Breast epithelium (tissue), 4 donors: Measurements from ENCODE around the gene MYDGF. TPM values are rescaled to one million over a fixed set of nuclear protein-coding genes. Genes with fewer than 3 reads are reported as not detected.

Experiments used
- DNase-seq, 2 donors: peaks; one replicate each; pipeline ENCODE4 v3.0.0-alpha.2; 2019; ENCODE audit warnings: low spot score in 2 of 2
- H3K27ac ChIP-seq, 2 donors: fragments of 200-600 bp; sonication (generic) in 1 of 2; one replicate each; pipeline ENCODE4 v1.5.1; 2016 to 2019; ENCODE audit warnings: mild to moderate bottlenecking in 1 of 2
- H3K27me3 ChIP-seq, 2 donors: fragments of 200-600 bp; sonication (generic) in 1 of 2; one replicate each; pipeline versions ENCODE4 v1.5.1 to v1.6.0; 2017 to 2019; ENCODE audit warnings: control low read depth in 1 of 2, mild to moderate bottlenecking in 1 of 2
- H3K36me3 ChIP-seq: fragments of 200-600 bp; one replicate; pipeline ENCODE4 v1.5.1; 2019
- H3K4me1 ChIP-seq, 2 donors: fragments of 200-600 bp; sonication (generic); one replicate each; pipeline ENCODE4 v1.5.1; 2016 to 2019; ENCODE audit warnings: control low read depth in 1 of 2
- H3K4me3 ChIP-seq, 3 donors: fragments of 200-600 bp; sonication (generic); 1 replicate in 2 of 3; 2 replicates in 1 of 3; pipeline ENCODE4 v1.5.1; 2016 to 2019; ENCODE audit warnings: mild to moderate bottlenecking in 3 of 3, moderate library complexity in 2 of 3
- H3K9me3 ChIP-seq, 2 donors: fragments of 200-600 bp; sonication (generic) in 1 of 2; one replicate each; pipeline ENCODE4 v1.5.1; 2016 to 2019; ENCODE audit warnings: control low read depth in 1 of 2
- CTCF ChIP-seq, 3 donors: fragments of 450-650 bp; IDR thresholded peaks; one replicate each; pipeline ENCODE4 v1.5.1; 2016 to 2017; ENCODE audit warnings: antibody characterized with exemption in 3 of 3, mild to moderate bottlenecking in 3 of 3, moderate library complexity in 3 of 3
- POLR2A ChIP-seq: fragments of 450-650 bp; IDR thresholded peaks from one replicate; pipeline ENCODE4 v1.6.1; 2016; ENCODE audit warnings: antibody characterized with exemption, mild to moderate bottlenecking, moderate library complexity
- POLR2AphosphoS5 ChIP-seq, 3 donors: sonication (generic); formaldehyde crosslinking; IDR thresholded peaks; one replicate each; pipeline ENCODE4 v1.6.1; 2017; ENCODE audit warnings: antibody characterized with exemption in 3 of 3
- intact Hi-C: fragments of 100-400 bp; cut with DNase I; formaldehyde crosslinking; loops from one replicate; pipeline ENCODE4 v1.15.1; 2023; ENCODE audit warnings: low total_unique reads
- total RNA-seq, 3 donors: library from RNA; depleted of rRNA; stranded (reverse); fragments of >200 nt; gene quantifications; one replicate each; pipeline ENCODE4 v1.1.0, GENCODE V29; 2016

The MYDGF gene
- total RNA-seq, 3 donors from 2014 or later, result 36.3 to 55.1 (median 42.1) TPM

GRCh38 chr19:4689403-4689802, 19.3 kb upstream of the MYDGF start:
- no peak for DNase-seq
- Histone ChIP-seq H3K4me3 (no peak overlapping the region), H3K4me1 (peaks cover 6 to 11% of the 10 kb centered on the region in 2 donors), H3K27me3 (no peaks in the 10 kb centered on the region), H3K27ac (no peak overlapping the region), H3K9me3 (no peaks in the 10 kb centered on the region), H3K36me3 (peaks cover 6% of the 10 kb centered on the region)
- intact Hi-C loops, result no loop called here
- TF ChIP-seq CTCF (IDR thresholded peaks at IDR 0.05) (no peak), POLR2A (no peak), POLR2AphosphoS5 (IDR thresholded peaks at IDR 0.05) (no peak)

GRCh38 chr19:4688587-4688986, 18.4 kb upstream of the MYDGF start:
- no peak for TF ChIP-seq POLR2AphosphoS5 (IDR thresholded peaks at IDR 0.05)
- no peak for TF ChIP-seq POLR2A
- no peak for TF ChIP-seq CTCF (IDR thresholded peaks at IDR 0.05)
- Histone ChIP-seq H3K27me3 (no peaks in the 10 kb centered on the region), H3K36me3 (peaks cover 6% of the 10 kb centered on the region), H3K4me3 (no peak overlapping the region), H3K27ac (no peak overlapping the region), H3K4me1 (peaks cover 3 to 4% of the 10 kb centered on the region in 2 donors), H3K9me3 (no peaks in the 10 kb centered on the region)
- no peak for DNase-seq
- intact Hi-C loops, result no loop called here

- no peak for TF ChIP-seq CTCF (IDR thresholded peaks at IDR 0.05)
- TF ChIP-seq POLR2AphosphoS5 (IDR thresholded peaks at IDR 0.05), result no peak
- H3K9me3 ChIP-seq, result no peaks in the 10 kb centered on the region
- intact Hi-C loops, result no loop called here
- no peak overlapping the region for H3K27ac ChIP-seq
- H3K36me3 ChIP-seq, result peaks cover 11% of the 10 kb centered on the region
- H3K4me3 ChIP-seq, result no peak overlapping the region
- no peak for DNase-seq
- H3K27me3 ChIP-seq, result no peaks in the 10 kb centered on the region
- H3K4me1 ChIP-seq, result no peaks in the 10 kb centered on the region
Measured at GRCh38 chr19:4687396-4687795, 17.3 kb upstream of the MYDGF start.

GRCh38 chr19:4686700-4687099, 16.6 kb upstream of the MYDGF start:
- no peak overlapping the region for H3K27ac ChIP-seq
- no peak overlapping the region for H3K4me3 ChIP-seq
- peaks cover 11% of the 10 kb centered on the region for H3K36me3 ChIP-seq
- H3K4me1 ChIP-seq, result no peaks in the 10 kb centered on the region
- DNase-seq, result no peak
- intact Hi-C loops, result no loop called here
- H3K9me3 ChIP-seq, result no peaks in the 10 kb centered on the region
- no peaks in the 10 kb centered on the region for H3K27me3 ChIP-seq
- no peak for TF ChIP-seq POLR2AphosphoS5 (IDR thresholded peaks at IDR 0.05)
- TF ChIP-seq CTCF (IDR thresholded peaks at IDR 0.05), result no peak
- no peak for TF ChIP-seq POLR2A

GRCh38 chr19:4684312-4685095, 14.4 kb upstream of the MYDGF start:
- Histone ChIP-seq H3K9me3 (no peaks in the 10 kb centered on the region), H3K36me3 (peaks cover 11% of the 10 kb centered on the region), H3K27me3 (no peaks in the 10 kb centered on the region), H3K4me1 (no peaks in the 10 kb centered on the region), H3K27ac (no peak overlapping the region), H3K4me3 (no peak overlapping the region)
- TF ChIP-seq POLR2A (no peak), POLR2AphosphoS5 (IDR thresholded peaks at IDR 0.05) (no peak), CTCF (IDR thresholded peaks at IDR 0.05) (no peak)
- intact Hi-C loops, result no loop called here
- DNase-seq, result no peak
